ENCODE results near the gene DCP1B. TPM values are rescaled to one million over a fixed set of nuclear protein-coding genes. Genes with fewer than 3 reads are reported as not detected.
A peak's percentile ranks its signal among the peaks of the same experiment; 100 is the strongest.

The DCP1B gene
- polyA plus RNA-seq, 1 experiment, result 32.9 TPM

DNA sequence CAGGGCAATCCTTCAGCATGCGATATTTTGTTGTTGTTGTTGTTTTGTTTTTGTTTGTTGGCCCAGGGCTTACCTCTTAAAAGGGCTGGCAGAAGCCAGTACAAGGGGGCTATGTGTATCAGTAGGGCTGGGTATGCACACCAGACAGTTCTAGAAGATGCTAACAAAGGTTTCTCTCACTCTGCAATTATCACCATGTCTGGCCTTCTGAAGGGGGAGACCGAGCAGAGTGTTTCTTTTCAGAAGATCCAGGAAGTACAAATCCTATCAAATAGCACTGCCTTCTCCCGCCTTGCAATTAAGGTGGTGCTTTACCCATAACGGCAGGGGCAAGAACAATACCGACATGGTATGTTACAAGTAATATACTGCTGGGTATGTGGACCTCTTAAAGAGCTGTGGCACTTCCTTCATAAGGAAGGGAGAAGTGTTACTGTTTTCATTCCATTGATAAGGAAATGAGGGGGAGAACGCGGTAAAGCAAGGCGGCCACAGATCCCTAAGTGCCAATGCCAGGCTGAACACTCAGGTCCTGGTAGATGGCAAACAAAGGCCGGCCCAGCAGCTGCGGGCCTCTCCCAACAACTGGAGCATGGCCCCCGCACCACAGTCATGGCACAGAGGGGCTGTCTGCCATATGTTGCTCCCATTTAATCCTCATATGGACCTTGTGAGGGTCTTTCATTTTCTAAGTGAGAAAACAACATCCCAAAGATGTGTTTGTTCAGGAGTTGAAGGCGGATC is 66.6 kb downstream of the DCP1B start:
- Histone ChIP-seq H3K27ac (ENCODE audit: low read depth, low read length) (no peak overlapping the region), H3K9me3 (ENCODE audit: control insufficient read depth, insufficient read depth, low read length) (no peaks in the 10 kb centered on the region; the same call in 1 of the 2 replicates), H3K27me3 (ENCODE audit: control insufficient read depth, insufficient read depth, low read length) (no peaks in the 10 kb centered on the region), H3K4me3 (ENCODE audit: low read depth, low read length) (no peak overlapping the region)
- no peak for DNase-seq (ENCODE audit: low read depth, low spot score)
- TF ChIP-seq, protein P1, sequence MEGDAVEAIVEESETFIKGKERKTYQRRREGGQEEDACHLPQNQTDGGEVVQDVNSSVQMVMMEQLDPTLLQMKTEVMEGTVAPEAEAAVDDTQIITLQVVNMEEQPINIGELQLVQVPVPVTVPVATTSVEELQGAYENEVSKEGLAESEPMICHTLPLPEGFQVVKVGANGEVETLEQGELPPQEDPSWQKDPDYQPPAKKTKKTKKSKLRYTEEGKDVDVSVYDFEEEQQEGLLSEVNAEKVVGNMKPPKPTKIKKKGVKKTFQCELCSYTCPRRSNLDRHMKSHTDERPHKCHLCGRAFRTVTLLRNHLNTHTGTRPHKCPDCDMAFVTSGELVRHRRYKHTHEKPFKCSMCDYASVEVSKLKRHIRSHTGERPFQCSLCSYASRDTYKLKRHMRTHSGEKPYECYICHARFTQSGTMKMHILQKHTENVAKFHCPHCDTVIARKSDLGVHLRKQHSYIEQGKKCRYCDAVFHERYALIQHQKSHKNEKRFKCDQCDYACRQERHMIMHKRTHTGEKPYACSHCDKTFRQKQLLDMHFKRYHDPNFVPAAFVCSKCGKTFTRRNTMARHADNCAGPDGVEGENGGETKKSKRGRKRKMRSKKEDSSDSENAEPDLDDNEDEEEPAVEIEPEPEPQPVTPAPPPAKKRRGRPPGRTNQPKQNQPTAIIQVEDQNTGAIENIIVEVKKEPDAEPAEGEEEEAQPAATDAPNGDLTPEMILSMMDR (IDR thresholded peaks at IDR 0.05; ENCODE audit: low read depth, low read length), result no peak
- ChIA-PET POLR2A (no interaction called here), CTCF (interaction anchor here (3.1 kb wide), 1 partner anchor 144 kb away, joined by 149 read pairs; no protein-coding TSS in a partner anchor)

DNA sequence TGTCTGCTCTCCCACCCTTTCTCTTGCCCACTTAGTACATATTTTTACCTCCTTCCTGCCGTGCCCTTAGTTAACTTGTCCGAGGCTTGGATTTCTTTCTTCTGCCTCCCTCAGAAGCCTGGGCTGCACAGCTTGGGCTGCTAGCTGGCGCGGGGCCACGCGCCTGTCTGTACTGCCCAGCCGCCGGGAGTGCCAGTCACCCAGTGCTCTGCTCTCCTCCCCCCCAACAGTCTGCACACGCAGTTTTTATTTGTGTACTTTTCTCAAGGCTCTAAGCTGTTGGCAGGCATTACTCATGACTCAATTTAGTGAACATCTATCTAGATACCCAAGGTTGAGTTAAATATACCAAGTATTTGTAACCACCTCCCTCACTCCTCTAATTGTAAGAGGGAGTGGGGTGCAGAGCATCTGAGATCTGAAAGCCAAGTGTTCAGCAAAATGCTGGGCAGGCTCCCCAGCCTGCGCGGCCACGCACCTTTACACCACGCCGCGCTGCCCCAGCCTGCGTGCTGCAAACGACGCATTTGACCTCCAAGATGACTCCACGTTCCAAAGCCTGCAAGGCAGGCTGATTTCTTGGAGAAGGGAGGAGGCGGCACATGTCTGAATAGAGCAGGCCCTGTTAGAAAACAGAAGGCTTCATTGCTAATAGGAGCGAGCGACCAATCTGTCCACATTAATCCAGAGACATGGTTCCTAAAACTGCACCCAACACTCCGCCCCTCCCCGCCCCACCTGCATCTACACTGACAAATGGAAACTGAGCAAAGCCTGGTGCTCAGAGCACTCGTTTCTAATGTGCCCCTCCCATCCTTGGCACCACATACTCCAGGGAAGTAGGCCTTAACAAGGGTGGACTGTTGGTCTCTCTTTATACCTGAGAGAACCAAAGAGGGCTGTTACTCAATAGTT is 67.6 kb downstream of the DCP1B start:
- H3K27me3 ChIP-seq (ENCODE audit: control insufficient read depth, insufficient read depth, low read length), result no peaks in the 10 kb centered on the region
- no peak overlapping the region for H3K4me3 ChIP-seq (ENCODE audit: low read depth, low read length)
- DNase-seq (ENCODE audit: low read depth, low spot score), result peak; percentile 27
- POLR2A ChIA-PET, result interaction anchor here (1.1 kb wide), 1 partner anchor 154 kb away, joined by 3 read pairs; no protein-coding TSS in a partner anchor
- H3K9me3 ChIP-seq (ENCODE audit: control insufficient read depth, insufficient read depth, low read length), result no peaks in the 10 kb centered on the region; the same call in 1 of the 2 replicates
- no peak overlapping the region for H3K27ac ChIP-seq (ENCODE audit: low read depth, low read length)
- TF ChIP-seq, protein P1 (IDR thresholded peaks at IDR 0.05; ENCODE audit: low read depth, low read length), result no peak
- CTCF ChIA-PET, result no interaction called here

DNA sequence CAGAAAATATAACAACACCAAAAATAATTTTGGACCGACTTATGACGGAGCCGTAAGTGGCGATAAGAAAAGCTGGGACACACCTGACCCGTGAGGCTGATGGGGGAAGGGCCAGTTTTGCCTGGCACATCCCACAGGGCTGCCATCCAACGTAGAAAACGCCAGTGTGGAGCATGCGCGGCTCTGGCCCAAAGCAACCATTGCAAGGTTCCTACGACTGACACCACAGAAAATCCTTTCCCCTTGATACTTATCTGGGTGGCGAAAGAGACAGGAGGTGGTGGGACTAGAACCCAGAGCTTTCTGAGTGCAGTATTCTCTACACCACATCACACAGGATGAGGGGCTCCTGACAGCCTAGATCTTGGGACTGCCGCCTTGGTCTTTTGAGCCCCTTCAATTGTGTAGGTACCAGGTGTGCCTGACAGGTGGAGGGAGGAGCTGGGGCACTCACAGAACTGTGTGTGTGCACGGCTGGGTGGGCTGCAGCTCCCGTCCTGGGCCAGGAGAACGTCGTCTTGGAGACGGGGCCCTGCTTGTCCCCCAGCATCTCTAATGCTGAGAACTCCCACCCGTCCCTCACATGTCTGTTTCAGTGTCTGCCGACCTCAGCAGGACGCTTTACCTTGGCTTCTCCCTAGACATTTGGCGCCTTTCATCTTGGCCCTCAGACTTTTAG is 68.4 kb downstream of the DCP1B start:
- DNase-seq (ENCODE audit: low read depth, low spot score), result no peak
- no peak overlapping the region for H3K4me3 ChIP-seq (ENCODE audit: low read depth, low read length)
- ChIA-PET POLR2A (interaction anchor here (1.1 kb wide), 1 partner anchor 153 kb away, joined by 3 read pairs; no protein-coding TSS in a partner anchor), CTCF (no interaction called here)
- TF ChIP-seq, protein P1 (IDR thresholded peaks at IDR 0.05; ENCODE audit: low read depth, low read length), result no peak
- H3K27ac ChIP-seq (ENCODE audit: low read depth, low read length), result no peak overlapping the region
- no peaks in the 10 kb centered on the region for H3K27me3 ChIP-seq (ENCODE audit: control insufficient read depth, insufficient read depth, low read length)
- H3K9me3 ChIP-seq (ENCODE audit: control insufficient read depth, insufficient read depth, low read length), result no peaks in the 10 kb centered on the region; the same call in 1 of the 2 replicates

DNA sequence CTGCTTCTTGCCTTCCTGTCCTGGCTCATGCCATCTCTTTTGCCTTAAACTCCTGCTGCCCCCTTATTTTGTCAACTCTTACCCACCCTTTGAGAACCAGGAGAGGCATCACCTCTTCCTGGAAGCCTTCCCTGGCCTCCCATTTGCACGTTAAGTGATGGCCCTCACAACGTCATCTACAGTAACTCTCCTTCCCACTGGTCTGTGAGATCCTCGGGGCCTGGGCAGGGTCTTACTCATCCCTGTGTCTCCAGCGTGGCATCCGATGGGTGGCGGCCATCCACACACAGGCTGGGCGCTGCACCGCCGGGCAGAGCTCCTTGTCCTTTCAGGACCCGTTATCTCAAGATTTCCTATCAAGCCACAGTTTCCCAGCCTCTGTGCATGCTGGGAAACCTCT is 69.0 kb downstream of the DCP1B start:
- CTCF ChIA-PET, result no interaction called here
- Histone ChIP-seq H3K9me3 (ENCODE audit: control insufficient read depth, insufficient read depth, low read length) (no peaks in the 10 kb centered on the region; the same call in 1 of the 2 replicates), H3K4me3 (ENCODE audit: low read depth, low read length) (no peak overlapping the region), H3K27ac (ENCODE audit: low read depth, low read length) (no peak overlapping the region), H3K27me3 (ENCODE audit: control insufficient read depth, insufficient read depth, low read length) (peaks cover under 1% of the 10 kb centered on the region)
- POLR2A ChIA-PET, result no interaction called here
- DNase-seq (ENCODE audit: low read depth, low spot score), result no peak
- TF ChIP-seq, protein P1 (IDR thresholded peaks at IDR 0.05; ENCODE audit: low read depth, low read length), result no peak
